HG02840 (cell line): Measurements from ENCODE around the gene RAP1GAP2.

Experiments
- ATAC-seq: cut with Tn5 transposase; IDR thresholded peaks from one replicate; pipeline ENCODE4 v1.9.1; 2021; ENCODE audit warnings: mild to moderate bottlenecking, moderate library complexity, moderate number of reproducible peaks; ENCODE audit not compliant: unreplicated experiment, low FRiP score

RAP1GAP2 gene

DNA sequence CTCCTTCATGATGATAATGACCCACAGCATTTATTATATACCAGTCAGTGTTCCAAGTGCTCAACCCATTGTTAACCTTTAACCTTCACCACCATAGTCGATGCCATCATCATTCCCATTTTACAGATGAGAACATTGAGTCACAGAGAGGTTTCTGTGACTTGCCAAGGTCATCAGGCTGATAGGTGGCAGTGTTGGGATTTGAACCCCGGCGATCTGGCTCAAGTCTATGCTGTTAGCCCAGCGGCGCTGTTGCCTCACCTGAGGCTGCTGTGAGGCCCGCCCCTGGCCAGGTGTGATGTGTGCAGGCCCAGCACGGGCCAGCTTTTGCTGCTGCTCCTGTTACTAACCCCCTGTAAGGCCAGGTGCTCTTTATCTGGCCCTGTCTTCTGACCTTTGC is 166.0 kb downstream of the RAP1GAP2 start:
- no peak for ATAC-seq

GRCh38 chr17:2962729-2963128 is 166.5 kb downstream of the RAP1GAP2 start:
- ATAC-seq, result no peak

DNA sequence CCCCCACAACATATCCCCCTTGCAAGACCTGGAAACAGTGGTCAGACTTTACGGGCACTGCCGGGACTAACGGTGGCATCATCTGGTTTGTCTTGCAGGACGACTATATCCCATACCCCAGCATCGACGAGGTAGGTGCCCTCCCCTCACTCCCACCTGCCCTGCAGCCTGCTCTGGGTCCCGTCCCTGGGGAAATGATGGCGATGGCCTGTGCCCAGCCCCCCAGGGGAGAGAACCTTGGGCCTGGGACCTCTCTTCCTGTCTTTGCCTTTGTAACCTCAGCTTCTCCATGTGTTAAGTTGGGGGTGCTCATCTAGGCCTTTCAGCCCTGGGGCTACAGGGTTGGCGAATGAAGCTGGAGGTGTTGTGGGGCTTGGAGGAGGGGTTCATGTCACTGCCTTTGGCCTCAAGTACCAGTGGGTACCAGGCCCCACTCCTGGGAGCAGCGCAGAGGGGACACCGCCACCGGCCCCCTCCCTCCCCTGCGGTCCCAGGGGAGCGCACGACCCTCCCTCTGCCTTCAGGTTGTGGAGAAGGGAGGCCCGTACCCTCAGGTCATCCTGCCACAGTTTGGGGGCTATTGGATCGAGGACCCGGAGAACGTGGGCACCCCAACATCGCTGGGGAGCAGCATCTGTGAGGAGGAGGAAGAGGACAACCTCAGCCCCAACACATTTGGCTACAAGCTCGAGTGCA is 167.2 kb downstream of the RAP1GAP2 start:
- ATAC-seq, result no peak

DNA sequence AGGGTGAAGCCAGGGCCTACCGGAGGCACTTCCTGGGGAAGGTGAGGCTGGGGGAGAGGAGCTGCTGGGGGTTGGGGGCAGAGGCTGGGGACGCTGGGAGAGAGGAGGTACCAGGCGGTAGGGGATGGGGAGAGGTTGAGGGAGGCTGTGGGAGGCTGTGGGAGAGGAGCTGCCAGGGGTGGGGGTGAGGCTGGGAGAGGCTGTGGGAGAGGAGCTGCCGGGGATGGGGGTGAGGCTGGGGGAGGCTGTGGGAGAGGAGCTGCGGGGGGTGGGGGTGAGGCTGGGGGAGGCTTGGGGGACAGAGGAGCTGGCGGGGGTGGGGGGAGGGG is 167.8 kb downstream of the RAP1GAP2 start:
- ATAC-seq, result no peak

DNA sequence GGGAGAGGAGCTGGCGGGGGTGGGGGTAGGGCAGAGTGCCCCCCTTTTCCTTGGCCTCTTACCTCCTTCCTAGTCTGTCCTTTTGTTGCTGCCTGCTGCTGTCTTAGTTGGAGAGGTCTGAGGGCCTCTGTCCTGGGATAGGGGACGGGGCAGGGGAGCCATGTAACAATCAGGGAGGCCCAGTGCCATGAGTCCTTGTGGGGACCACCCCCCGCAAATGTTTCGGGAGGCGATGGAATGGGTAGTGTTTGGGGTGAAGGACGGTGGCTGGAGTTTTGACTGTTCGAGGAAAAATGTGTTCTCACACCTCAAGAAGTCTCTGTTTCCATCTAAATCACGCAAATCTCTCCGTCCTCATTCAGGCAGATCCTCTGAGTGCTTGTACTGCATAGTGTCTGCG is 168.1 kb downstream of the RAP1GAP2 start:
- no peak for ATAC-seq

DNA sequence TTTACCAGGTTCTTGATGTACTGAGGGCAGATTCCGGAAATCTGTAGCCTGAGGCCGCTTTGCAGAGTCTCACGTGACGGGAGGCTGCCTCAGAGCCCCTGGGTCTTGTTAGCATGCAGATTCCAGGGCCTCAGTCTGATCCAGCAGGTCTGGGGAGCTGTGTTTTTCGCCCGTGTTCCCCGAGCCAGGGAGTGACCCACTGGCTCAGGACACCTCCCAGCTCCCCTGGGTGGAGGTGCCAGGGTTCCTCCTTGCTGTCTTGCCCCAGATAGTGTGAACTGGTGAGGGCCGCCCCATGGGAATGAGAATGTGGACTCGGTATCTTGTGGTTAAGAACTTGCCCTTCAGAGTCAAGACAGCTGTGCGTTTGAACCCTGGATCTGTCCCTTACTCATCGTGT is 168.6 kb downstream of the RAP1GAP2 start:
- no peak for ATAC-seq

- no peak for ATAC-seq
Measured at GRCh38 chr17:2965621-2966595, 169.7 kb downstream of the RAP1GAP2 start.

DNA sequence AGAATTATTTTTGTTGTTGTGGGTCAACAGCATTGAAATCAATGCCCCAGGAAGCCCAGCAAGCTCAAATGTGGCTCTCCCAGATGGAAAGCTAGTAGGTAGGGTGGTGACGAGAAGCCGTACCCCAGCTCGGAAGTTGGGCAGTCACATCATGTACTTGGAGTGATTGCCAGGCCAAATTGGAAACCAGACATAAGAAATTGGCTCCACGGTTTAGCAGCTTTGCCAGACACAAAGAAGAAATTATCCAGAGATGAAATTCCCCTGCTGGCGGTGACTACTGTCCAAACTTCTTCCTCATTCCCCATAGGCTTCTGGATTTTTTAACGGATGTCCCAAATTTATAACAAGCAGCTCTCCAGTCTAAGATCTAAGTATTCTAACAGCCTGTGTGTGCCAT is 171.3 kb downstream of the RAP1GAP2 start:
- ATAC-seq, result no peak

DNA sequence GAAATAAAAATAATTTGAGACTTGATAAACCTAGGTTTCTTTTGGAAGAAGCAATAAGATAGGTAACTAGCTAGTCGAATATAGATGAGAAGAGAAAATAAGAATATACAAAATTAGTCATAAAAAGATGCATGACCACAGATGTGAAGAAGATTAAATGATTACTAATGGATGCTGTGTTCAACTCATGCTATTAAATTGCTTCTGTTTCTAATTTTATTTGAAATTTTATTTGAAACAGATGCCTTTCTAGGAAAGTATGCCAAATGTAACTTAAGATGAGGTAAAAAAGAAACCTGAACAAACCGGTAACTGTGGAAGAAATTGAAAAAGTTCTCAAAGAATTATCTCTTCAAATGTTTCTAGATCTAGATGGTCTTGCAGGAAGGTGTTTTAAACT is 175.6 kb downstream of the RAP1GAP2 start:
- ATAC-seq, result no peak

- ATAC-seq, result no peak
Measured at GRCh38 chr17:2972749-2973148, 176.5 kb downstream of the RAP1GAP2 start.

DNA sequence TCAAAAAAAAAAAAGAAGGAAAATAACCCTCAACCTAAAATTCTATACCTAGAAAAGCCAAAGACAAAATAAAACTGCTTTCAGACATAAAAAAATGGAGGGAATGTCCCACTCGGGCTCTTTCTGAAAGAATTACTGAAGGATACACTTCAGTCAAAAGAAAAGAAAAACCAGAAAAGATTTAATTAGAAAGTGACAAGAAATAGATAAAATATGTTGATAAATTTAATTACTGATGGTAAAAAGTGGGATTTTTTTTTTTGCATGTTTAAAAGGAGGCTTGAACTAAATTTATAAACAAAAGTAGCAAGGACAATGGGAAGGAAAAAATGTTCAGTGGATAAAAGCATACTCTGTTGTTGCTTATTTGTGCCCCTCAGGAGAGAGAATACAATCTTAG is 178.1 kb downstream of the RAP1GAP2 start:
- no peak for ATAC-seq

DNA sequence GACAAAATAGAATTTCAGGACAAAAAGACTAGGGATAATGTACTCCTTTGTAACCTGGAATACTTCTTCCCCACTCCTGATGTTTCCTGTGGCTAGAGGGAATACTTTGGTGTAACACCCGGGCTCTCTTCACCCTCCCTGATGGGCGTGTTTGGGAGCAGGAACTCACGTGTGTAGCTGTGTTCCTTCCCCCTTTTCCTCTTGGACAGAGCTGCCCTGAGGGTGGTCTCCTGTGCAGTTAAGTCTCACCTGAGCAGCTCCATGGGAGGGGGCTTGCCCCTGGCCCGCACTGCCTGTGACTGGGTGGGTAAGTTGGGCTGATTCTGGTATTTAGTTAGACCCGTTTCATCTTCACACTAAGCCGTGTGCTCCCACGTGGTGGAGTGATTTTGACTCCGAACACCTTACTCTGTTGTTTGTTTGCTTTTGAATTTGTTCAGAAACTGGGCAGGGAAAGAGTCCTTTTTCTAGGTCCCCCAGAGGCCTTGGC is 179.3 kb downstream of the RAP1GAP2 start:
- no peak for ATAC-seq

DNA sequence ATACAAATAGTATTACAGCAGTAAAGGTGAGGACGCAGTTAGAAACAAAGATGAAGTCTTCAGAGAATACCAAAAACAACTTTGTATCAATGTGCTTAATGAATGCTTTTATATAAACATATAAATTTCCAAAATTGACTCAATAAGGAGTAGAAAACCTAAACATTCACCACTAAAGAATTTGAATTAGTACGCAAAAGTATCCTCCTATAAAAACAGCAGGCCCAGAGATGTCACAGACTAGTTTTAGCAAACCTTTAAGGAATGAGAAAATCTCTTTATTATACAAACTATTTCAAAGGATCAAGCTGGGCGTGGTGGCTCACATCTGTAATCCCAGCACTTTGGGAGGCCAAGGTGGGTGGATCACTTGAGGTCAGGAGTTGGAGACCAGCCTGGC is 180.9 kb downstream of the RAP1GAP2 start:
- ATAC-seq, result no peak

- ATAC-seq, result no peak
Measured at GRCh38 chr17:2978116-2978515, 181.9 kb downstream of the RAP1GAP2 start.

DNA sequence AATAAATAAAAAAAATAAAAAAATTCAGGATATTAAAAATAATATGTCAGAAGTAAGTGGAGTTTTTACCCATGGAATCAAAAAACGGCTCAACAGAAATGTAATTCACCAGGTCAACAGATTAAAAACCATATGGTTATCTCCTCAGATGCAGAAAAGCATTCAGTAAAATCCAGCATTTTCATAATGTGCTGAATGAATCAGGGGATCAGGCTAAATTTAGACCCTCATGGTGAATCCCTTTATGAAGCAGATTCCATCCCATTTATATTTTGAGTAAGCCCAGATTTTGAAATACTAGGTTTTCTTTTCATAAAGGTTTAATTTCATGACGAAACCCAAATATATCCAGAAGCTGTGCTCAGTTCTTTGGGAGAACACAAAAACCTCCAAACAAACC is 182.8 kb downstream of the RAP1GAP2 start:
- ATAC-seq, result no peak

DNA sequence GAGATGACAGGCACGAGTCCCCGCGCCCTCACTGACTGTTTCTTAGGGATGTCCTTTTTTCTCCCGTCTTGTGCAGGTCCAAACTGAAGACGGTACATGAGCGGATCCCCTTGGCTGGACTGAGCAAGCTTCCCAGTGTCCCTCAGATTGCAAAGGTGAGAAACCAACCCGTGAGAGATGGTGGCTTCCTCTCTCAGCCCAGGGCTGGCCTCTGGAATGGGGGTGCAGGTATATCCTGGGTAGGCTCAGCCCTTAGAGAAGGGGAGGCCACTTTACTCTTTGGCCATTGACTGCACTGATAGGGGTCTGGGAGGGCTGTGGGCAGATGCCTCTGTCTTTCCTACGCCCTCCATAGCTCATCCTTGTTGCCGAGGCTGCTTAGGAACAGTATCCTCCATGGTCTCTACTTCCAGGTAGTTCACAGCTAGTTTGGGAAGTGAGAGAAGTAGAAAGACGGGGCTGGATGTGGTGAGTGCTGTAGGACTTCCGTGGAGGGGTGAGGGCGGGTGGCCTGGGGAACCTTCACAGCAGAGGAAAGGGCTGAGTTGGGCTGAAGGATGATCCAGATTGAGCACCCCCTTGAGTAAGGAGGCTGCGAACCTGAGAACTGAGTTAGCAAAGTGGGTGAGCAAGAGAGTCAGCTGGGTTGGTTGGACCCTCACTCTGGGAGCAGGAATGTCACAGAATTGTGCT is 184.1 kb downstream of the RAP1GAP2 start:
- no peak for ATAC-seq

DNA sequence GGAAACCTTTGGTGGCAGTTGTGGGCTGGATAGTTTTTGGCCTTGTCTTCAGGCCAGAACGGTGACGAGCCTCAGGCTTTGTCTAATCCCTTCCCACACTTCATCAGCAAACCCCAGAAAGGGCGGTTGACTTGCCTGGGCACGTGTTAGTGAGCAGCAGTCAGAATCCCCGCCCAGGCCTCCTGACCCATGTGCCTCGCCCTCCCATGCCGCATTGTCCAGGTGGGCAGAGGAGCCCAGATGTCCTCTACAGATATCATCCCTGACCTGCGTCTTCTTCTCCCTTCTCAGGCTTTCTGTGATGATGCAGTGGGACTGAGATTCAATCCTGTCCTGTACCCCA is 184.6 kb downstream of the RAP1GAP2 start:
- no peak for ATAC-seq

DNA sequence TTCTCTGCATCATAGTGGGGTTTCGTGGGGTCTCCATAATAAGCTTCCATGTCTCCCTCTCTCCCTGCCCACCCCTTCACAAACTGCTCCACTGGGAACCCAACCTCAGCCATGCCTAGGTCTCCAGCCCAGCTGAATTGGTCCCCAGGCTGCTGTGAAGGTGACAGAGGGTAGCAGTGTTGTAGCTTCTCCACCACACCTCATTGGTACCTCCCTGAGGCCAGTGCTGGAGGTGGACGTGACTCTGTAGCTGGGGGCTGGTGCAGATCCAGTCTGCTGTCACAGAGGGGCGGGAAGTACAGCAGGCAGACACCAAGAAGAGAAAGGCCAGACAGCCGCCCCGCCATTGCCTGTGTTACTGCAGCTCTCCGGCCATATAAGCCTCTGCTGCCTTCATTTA is 185.1 kb downstream of the RAP1GAP2 start:
- no peak for ATAC-seq

DNA sequence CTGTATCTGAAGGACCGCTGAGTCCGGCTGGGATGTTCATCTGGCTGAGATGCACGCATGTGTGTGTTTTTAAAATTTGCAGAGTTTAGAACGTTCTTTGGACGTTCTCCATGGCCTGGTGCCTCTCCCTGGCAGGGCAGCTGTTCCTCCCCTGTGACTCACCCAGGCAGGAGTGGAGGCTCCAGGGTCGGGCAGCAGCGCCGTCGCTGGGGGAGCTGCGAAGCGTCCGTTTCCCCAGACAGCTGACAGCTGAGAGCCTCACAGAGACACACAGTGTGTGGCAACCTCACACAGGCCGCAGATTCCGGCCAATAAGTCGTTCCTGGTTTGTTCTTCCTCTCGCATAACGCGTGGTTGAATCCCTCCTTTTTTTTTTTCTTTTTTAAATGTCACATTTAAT is 186.6 kb downstream of the RAP1GAP2 start:
- no peak for ATAC-seq

GRCh38 chr17:2983255-2983654 is 187.0 kb downstream of the RAP1GAP2 start:
- no peak for ATAC-seq

DNA sequence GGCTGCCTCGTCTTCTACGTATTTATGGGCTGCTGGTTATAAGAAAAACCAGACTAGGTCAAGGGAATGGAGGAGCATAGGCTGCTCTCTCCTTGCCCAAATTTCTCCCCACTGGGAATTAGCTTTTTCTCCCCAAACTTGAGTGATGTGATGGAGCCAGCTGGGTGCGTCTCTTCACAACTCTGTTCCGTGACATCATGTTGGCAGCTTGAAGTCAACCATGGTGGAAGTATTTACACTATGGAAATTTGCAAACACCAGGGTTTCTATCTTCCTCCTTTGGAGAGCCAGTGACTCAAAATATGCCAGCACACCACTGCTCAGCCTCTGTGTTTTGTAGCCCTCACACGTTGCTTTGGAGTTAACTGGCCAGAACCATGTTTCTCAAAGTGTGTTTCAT is 189.1 kb downstream of the RAP1GAP2 start:
- ATAC-seq, result no peak
